ENCODE measurements around the gene NSMCE4A. TPM values are rescaled to one million over a fixed set of nuclear protein-coding genes. Genes with fewer than 3 reads are reported as not detected.

The NSMCE4A gene
- total and polyA plus RNA-seq, 9 of the 15 experiments (the other 6 are each of a cell fraction or from before 2014, with no cell fraction given): 8.4 to 88.5 (median 46.4) TPM

DNA sequence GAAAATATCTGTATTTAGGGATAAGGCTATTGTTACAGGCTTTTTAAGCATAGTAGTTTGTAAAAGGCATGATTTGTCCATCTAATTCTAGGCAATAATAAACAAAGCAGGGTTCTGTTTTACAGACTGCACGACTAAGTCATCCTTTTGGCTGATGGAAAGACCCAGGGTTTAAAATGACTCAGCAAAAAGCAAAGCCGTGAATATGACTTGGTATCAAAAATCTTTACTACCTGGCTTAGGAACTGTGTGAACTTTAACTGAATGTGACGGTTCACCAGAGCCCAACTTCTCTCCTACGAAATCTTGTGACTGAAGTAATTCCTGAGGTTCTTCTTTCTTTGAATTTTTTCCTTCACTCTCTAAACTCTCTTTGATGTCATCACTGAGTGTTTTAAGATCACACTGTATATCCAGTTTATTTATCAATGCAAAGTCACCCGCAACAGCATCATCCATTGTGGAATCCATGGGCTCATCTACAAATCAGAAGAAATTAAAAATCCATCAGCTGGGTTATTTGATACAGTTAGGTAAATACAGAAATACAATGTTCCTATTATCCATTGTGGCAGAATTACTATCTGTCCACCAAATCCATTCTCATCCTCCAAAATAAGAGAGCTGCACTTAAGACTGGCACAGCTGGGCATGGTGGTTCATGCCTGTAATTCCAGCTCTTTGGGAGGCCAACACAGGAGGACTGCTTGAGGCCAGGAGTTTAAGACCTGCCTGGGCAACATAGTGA, 64.2 kb downstream of the NSMCE4A start (continued):
- no peak for TF ChIP-seq ZNF398 (CRISPR knock-in tag; IDR thresholded peaks at IDR 0.05)
- no peak for TF ChIP-seq KDM4B (IDR thresholded peaks at IDR 0.05; ENCODE audit: borderline replicate concordance in 2 of 2, low read depth in 1 of 2)
- TF ChIP-seq ZNF79 (CRISPR knock-in tag; IDR thresholded peaks at IDR 0.05; ENCODE audit: low read depth): no peak
- no peak for TF ChIP-seq GATAD2A (IDR thresholded peaks at IDR 0.05)
- TF ChIP-seq U2AF1 (optimal IDR thresholded peaks at IDR 0.05; ENCODE audit: low read depth, low read length): no peak
- TF ChIP-seq ZNF778 (CRISPR knock-in tag; IDR thresholded peaks at IDR 0.05): no peak
- TF ChIP-seq RAD51 (IDR thresholded peaks at IDR 0.05; ENCODE audit: borderline replicate concordance, low read depth): no peak
- no peak for TF ChIP-seq ZFPM2 (CRISPR knock-in tag; IDR thresholded peaks at IDR 0.05)
- no peak for TF ChIP-seq AFF4 (CRISPR knock-in tag; IDR thresholded peaks at IDR 0.05)
- no peak for TF ChIP-seq EHMT2 (IDR thresholded peaks at IDR 0.05)
- TF ChIP-seq NRF1 (conservative IDR thresholded peaks at IDR 0.05 in 1 of 2, IDR thresholded peaks at IDR 0.05 in 1 of 2): no peak
- TF ChIP-seq RREB1 (CRISPR knock-in tag; IDR thresholded peaks at IDR 0.05): no peak
- no peak for TF ChIP-seq NR4A1 (CRISPR knock-in tag; IDR thresholded peaks at IDR 0.05)
- no peak for TF ChIP-seq NR4A1 (tag; IDR thresholded peaks at IDR 0.05)
- no peak for TF ChIP-seq KAT7 (CRISPR knock-in tag; IDR thresholded peaks at IDR 0.05; ENCODE audit: borderline replicate concordance)
- no peak for TF ChIP-seq SP1 (CRISPR knock-in tag; IDR thresholded peaks at IDR 0.05)
- TF ChIP-seq C11orf30 (IDR thresholded peaks at IDR 0.05; ENCODE audit: low read depth): peak; percentile 92
- peak; percentile 89 for TF ChIP-seq MAFK (IDR thresholded peaks at IDR 0.05; ENCODE audit: low read length)

Measured in K562 (cell line).